ENCODE data around the gene CCDC87. TPM values are rescaled to one million over a fixed set of nuclear protein-coding genes. Genes with fewer than 3 reads are reported as not detected.
"Not testable (repeated sequence)": the region's sequence is repeated elsewhere in the genome, so short reads cannot be mapped to it uniquely, and the experiment has no call there.

Gene CCDC87, protein sequence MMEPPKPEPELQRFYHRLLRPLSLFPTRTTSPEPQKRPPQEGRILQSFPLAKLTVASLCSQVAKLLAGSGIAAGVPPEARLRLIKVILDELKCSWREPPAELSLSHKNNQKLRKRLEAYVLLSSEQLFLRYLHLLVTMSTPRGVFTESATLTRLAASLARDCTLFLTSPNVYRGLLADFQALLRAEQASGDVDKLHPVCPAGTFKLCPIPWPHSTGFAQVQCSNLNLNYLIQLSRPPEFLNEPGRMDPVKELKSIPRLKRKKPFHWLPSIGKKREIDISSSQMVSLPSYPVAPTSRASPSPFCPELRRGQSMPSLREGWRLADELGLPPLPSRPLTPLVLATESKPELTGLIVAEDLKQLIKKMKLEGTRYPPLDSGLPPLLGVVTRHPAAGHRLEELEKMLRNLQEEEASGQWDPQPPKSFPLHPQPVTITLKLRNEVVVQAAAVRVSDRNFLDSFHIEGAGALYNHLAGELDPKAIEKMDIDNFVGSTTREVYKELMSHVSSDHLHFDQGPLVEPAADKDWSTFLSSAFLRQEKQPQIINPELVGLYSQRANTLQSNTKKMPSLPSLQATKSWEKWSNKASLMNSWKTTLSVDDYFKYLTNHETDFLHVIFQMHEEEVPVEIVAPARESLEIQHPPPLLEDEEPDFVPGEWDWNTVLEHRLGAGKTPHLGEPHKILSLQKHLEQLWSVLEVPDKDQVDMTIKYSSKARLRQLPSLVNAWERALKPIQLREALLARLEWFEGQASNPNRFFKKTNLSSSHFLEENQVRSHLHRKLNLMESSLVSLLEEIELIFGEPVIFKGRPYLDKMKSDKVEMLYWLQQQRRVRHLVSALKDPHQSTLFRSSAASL
- total RNA-seq, result under 1 TPM in 2 of 4 donors, not detected in 2; 0.35 to 0.38 TPM

DNA sequence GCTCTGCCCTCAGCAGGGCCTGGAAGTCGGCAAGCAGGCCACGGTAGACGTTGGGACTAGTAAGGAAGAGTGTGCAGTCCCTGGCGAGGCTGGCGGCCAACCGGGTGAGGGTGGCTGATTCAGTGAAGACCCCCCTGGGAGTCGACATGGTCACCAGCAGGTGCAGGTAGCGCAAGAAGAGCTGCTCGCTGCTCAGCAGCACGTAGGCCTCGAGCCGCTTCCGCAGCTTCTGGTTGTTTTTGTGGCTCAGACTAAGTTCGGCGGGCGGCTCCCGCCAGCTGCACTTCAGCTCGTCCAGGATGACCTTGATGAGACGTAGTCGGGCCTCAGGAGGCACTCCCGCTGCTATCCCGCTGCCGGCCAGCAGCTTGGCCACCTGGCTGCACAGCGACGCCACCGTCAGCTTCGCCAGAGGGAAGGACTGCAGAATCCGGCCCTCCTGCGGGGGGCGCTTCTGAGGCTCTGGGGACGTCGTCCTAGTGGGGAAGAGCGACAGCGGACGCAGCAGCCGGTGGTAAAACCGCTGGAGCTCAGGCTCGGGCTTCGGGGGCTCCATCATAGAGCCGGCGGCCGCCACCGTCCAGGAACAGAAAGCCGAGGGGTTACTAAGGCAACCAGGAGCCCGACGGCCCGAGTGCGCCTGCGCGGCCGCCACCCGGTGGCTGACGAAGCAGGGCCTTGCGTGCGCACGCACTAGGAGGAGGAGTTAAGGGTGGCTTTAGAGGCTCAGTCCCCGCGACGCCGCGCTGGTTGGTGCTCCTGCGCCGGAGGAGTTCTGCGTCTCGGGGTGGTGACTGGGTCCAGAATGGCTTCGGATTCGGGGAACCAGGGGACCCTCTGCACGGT, at the start of gene CCDC87, which contains the start of gene CCS:
CCDC87 (minus strand) TSS at position 607 of the 846 bp plus-strand sequence; CDS start at position 559, 48 bp downstream.
CCS (plus strand) TSS at position 729 of the 846 bp plus-strand sequence; CDS start at position 806, 77 bp downstream.
- peak; percentile 80 to 96 for TF ChIP-seq POLR2A (IDR thresholded peaks at IDR 0.05)
- TF ChIP-seq, protein P1, sequence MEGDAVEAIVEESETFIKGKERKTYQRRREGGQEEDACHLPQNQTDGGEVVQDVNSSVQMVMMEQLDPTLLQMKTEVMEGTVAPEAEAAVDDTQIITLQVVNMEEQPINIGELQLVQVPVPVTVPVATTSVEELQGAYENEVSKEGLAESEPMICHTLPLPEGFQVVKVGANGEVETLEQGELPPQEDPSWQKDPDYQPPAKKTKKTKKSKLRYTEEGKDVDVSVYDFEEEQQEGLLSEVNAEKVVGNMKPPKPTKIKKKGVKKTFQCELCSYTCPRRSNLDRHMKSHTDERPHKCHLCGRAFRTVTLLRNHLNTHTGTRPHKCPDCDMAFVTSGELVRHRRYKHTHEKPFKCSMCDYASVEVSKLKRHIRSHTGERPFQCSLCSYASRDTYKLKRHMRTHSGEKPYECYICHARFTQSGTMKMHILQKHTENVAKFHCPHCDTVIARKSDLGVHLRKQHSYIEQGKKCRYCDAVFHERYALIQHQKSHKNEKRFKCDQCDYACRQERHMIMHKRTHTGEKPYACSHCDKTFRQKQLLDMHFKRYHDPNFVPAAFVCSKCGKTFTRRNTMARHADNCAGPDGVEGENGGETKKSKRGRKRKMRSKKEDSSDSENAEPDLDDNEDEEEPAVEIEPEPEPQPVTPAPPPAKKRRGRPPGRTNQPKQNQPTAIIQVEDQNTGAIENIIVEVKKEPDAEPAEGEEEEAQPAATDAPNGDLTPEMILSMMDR (IDR thresholded peaks at IDR 0.05), result peak; percentile 37 to 90 (median 74)
- no peaks in the 10 kb centered on the region for H3K36me3 ChIP-seq
- no peaks in the 10 kb centered on the region for H3K9me3 ChIP-seq
- peak within 1 kb of the TSS; percentile 49 to 71 (median 57) for H3K4me3 ChIP-seq
- no peaks in the 10 kb centered on the region for H3K27me3 ChIP-seq
- peak; percentile 98 to 100 (median 99) for DNase-seq
- H3K27ac ChIP-seq, result peak within 1 kb of the TSS; percentile 68 to 87 (median 82)
- peaks cover 3 to 38% (median 19%) of the 10 kb centered on the region in 4 donors for H3K4me1 ChIP-seq

DNA sequence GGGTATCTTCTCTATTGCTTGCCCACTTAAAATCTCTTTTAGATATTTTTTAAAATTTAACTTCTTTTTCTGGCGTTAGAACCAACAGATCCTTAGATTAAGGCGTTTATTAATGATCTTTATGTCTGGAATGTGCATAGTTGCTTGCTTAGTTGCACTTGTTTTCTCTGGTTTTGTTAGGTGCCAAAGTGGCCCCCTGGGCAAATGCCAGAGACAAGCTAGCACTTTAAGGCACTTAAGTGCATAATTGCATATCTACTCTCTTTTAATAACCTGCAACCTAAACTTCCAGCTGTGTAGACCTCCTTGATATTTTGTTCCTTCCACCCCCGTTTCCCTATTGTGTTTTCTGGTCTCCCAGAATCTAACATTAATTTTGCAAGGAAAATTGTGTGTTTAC, 49.0 kb upstream of the CCDC87 start:
- TF ChIP-seq POLR2A (IDR thresholded peaks at IDR 0.05), result no peak
- TF ChIP-seq, protein P1 (IDR thresholded peaks at IDR 0.05), result no peak
- peak overlapping the region in 3 of 4 donors; percentile 0 to 63 (median 4) for H3K4me3 ChIP-seq

DNA sequence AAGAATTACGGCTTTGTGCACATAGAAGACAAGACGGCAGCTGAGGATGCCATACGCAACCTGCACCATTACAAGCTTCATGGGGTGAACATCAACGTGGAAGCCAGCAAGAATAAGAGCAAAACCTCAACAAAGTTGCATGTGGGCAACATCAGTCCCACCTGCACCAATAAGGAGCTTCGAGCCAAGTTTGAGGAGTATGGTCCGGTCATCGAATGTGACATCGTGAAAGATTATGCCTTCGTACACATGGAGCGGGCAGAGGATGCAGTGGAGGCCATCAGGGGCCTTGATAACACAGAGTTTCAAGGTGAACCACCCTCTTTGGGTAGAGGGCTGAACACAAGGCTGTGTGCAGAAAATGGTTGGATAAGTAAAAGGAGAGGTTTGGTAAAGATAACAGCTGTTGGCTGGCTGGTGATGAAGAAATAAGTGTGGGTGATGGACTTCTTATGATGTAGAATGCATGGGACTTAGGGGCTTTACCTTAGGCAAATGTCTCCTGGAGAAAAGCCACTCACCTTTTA, 47.0 kb upstream of the CCDC87 start:
- Histone ChIP-seq H3K4me3 (peak overlapping the region in 3 of 4 donors; percentile 63 to 78 (median 71)), H3K4me1 (peaks cover 0 to 64% (median 21%) of the 10 kb centered on the region in 4 donors), H3K27ac (peak overlapping the region in 1 of 4 donors; percentile 89), H3K36me3 (peaks cover 0 to 45% (median 0%) of the 10 kb centered on the region in 3 donors)
- H3K9me3 ChIP-seq, DNase-seq, H3K27me3 ChIP-seq: not testable (repeated sequence)

More for the DNA sequence above, 49.0 kb upstream of the CCDC87 start:
- peaks cover 0 to 59% (median 0%) of the 10 kb centered on the region in 3 donors for H3K36me3 ChIP-seq
- no peaks in the 10 kb centered on the region for H3K9me3 ChIP-seq
- H3K4me1 ChIP-seq, result peaks cover 0 to 75% (median 25%) of the 10 kb centered on the region in 4 donors
- H3K27me3 ChIP-seq, result no peaks in the 10 kb centered on the region
- no peak for DNase-seq
- no peak overlapping the region for H3K27ac ChIP-seq

DNA sequence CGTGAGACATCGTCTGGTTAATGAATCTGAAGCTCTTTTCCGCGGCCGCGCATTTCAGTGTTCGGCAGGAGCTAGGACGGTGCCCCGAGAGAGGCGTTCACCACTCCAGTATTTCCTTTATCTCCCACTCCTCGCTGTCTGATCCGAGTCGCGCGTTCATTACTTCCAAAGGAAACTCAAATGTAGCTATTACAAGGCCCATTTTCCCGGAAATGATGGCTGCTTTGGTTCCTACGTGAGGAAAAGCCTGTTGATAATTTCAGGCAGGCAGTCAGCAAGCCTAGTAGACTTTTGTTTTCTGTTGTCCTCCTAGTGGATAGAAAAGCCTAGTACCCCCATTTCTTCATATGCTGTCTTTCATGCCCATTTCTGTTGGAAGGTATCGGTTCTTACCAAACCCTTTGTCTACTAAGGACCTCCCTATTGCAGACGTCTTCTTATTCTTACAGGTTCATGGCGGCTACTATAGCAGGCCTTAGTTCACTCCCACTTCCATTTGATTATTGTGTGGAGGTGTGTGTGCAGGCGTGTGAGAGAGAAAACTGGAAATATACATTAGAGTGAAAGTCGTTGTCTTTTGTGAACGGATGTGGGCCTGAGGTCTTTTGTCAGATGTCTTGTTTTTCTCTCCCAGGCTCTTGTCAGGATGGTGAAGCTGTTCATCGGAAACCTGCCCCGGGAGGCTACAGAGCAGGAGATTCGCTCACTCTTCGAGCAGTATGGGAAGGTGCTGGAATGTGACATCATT, 46.4 kb upstream of the CCDC87 start:
- Histone ChIP-seq H3K4me3 (peak overlapping the region; percentile 63 to 85 (median 74)), H3K4me1 (peaks cover 0 to 58% (median 21%) of the 10 kb centered on the region in 4 donors), H3K27ac (peak overlapping the region; percentile 86 to 90 (median 88)), H3K36me3 (peaks cover 0 to 41% (median 0%) of the 10 kb centered on the region in 3 donors), H3K27me3 (no peaks in the 10 kb centered on the region), H3K9me3 (no peaks in the 10 kb centered on the region)
- TF ChIP-seq, protein P1 (IDR thresholded peaks at IDR 0.05), result peak in 3 of 6 experiments; percentile 4 to 13 (median 5)
- TF ChIP-seq POLR2A (IDR thresholded peaks at IDR 0.05), result no peak
- peak in 1 of 3 donors; percentile 38 for DNase-seq

Data from Peyer's patch (tissue), 4 donors.